GM23248 (cell line): Measurements from ENCODE around the gene POC1A. TPM values are rescaled to one million over a fixed set of nuclear protein-coding genes. Genes with fewer than 3 reads are reported as not detected.

Experiments
- DNase-seq: peaks from one replicate; pipeline ENCODE4 v3.0.0-alpha.2; 2015
- H2AFZ ChIP-seq: fragments of 200-600 bp; sonication (generic); 2 replicates; pipeline ENCODE4 v1.6.1; 2016; ENCODE audit warnings: antibody characterized with exemption
- H3F3A ChIP-seq: fragments of 200-600 bp; sonication (generic); 2 replicates; pipeline ENCODE4 v1.6.1; 2016; ENCODE audit warnings: mild to moderate bottlenecking, antibody characterized with exemption, mixed run types; ENCODE audit not compliant: insufficient read depth
- H3K27ac ChIP-seq: fragments of 200-600 bp; sonication (generic); 2 replicates; pipeline ENCODE4 v1.5.1; 2016; ENCODE audit warnings: mild to moderate bottlenecking
- H3K27me3 ChIP-seq: fragments of 200-600 bp; sonication (generic); replicated peaks from 2 replicates; pipeline ENCODE4 v1.6.1; 2016; ENCODE audit warnings: mild to moderate bottlenecking; ENCODE audit not compliant: insufficient read depth
- H3K36me3 ChIP-seq: fragments of 200-600 bp; sonication (generic); 2 replicates; pipeline ENCODE4 v1.6.1; 2016; ENCODE audit warnings: low read depth, mild to moderate bottlenecking
- H3K4me1 ChIP-seq: fragments of 200-600 bp; sonication (generic); 2 replicates; pipeline ENCODE4 v1.6.1; 2016; ENCODE audit warnings: mild to moderate bottlenecking; ENCODE audit not compliant: insufficient read depth
- H3K4me2 ChIP-seq: fragments of 200-600 bp; sonication (generic); one replicate; pipeline ENCODE4 v1.6.1; 2016; ENCODE audit warnings: mild to moderate bottlenecking; ENCODE audit not compliant: unreplicated experiment
- H3K4me3 ChIP-seq: fragments of 200-600 bp; sonication (generic); 2 replicates; pipeline ENCODE4 v1.5.1; 2016; ENCODE audit warnings: mild to moderate bottlenecking
- H3K79me2 ChIP-seq: fragments of 200-600 bp; sonication (generic); 2 replicates; pipeline ENCODE4 v1.6.1; 2016; ENCODE audit warnings: mild to moderate bottlenecking; ENCODE audit not compliant: insufficient read depth
- H3K9ac ChIP-seq: fragments of 200-600 bp; sonication (generic); 2 replicates; pipeline ENCODE4 v1.6.1; 2016; ENCODE audit warnings: mild to moderate bottlenecking
- H3K9me2 ChIP-seq: fragments of 200-600 bp; sonication (generic); 2 replicates; pipeline ENCODE4 v1.6.1; 2016; ENCODE audit warnings: mixed run types, mild to moderate bottlenecking, moderate library complexity; ENCODE audit not compliant: insufficient read depth
- H3K9me3 ChIP-seq: fragments of 200-600 bp; sonication (generic); one replicate; pipeline ENCODE4 v1.6.1; 2017; ENCODE audit warnings: low read depth
- H4K20me1 ChIP-seq: fragments of 200-600 bp; sonication (generic); 2 replicates; pipeline ENCODE4 v1.6.0; 2016; ENCODE audit not compliant: insufficient read depth
- EZH2 ChIP-seq: fragments of 200-600 bp; sonication (generic); IDR thresholded peaks from 2 replicates; pipeline ENCODE4 v1.6.1; 2018; ENCODE audit warnings: antibody characterized with exemption, mild to moderate bottlenecking; ENCODE audit not compliant: insufficient read depth, poor library complexity, severe bottlenecking
- EZH2phosphoT487 ChIP-seq: fragments of 200-600 bp; sonication (generic); IDR thresholded peaks from 2 replicates; pipeline ENCODE4 v1.6.1; 2018; ENCODE audit warnings: antibody characterized with exemption, moderate library complexity, mild to moderate bottlenecking, low read depth; ENCODE audit not compliant: insufficient read depth
- WGBS, 2 experiments: methylation state at CpG; one replicate each; pipeline ENCODE4 v1.1.6; 2015 to 2017; ENCODE audit warnings: low lambda C conversion rate in 2 of 2, low coverage in 1 of 2; ENCODE audit errors: missing lambda C conversion rate in 2 of 2; 5-methylcytosine and 5-hydroxymethylcytosine counted together
- in situ Hi-C: fragments of 300-500 bp; cut with MboI; formaldehyde crosslinking; loops from 2 replicates; pipeline ENCODE4 v1.15.0; 2020
- polyA plus RNA-seq: library from polyadenylated mRNA; unstranded; fragments of >200 nt; fragmentation: Nextera tagmentation; extraction: Ambion mirVana; gene quantifications from 2 replicates; pipeline ENCODE4 v1.2.1, GENCODE V29; 2016
- total RNA-seq: library from RNA; depleted of rRNA; stranded (reverse); fragments of >200 nt; shearing (Covaris generic); gene quantifications from 2 replicates; pipeline ENCODE4 v1.2.3, GENCODE V29; 2014

POC1A gene
- total and polyA plus RNA-seq, 2 experiments from 2014 or later: 5.2 to 11.0 TPM

- no peaks in the 10 kb centered on the region for H3F3A ChIP-seq
- H3K4me3 ChIP-seq: no peak overlapping the region
- H3K4me2 ChIP-seq: no peak overlapping the region
- DNase-seq: no peak
- H3K4me1 ChIP-seq: no peaks in the 10 kb centered on the region
- H4K20me1 ChIP-seq: no peaks in the 10 kb centered on the region
- no peak overlapping the region for H2AFZ ChIP-seq
- no peak overlapping the region for H3K27ac ChIP-seq
- 80 to 83% methylated on average over 6 of the region's 6 CpGs for WGBS, 2 experiments
- no peak overlapping the region for H3K9ac ChIP-seq
- in situ Hi-C loops: no loop called here
- H3K36me3 ChIP-seq: no peaks in the 10 kb centered on the region
- H3K27me3 ChIP-seq: no peaks in the 10 kb centered on the region
- no peaks in the 10 kb centered on the region for H3K9me3 ChIP-seq
- no peaks in the 10 kb centered on the region for H3K79me2 ChIP-seq
- TF ChIP-seq EZH2 (no peak), EZH2phosphoT487 (no peak)
- H3K9me2 ChIP-seq: no peaks in the 10 kb centered on the region
These were observed 116.0 kb downstream of the POC1A start for GRCh38 chr3:52038227-52038626.

GRCh38 chr3:52037291-52037690 lies 116.9 kb downstream of the POC1A start:
- H3K4me2 ChIP-seq: no peak overlapping the region
- H2AFZ ChIP-seq: no peak overlapping the region
- H3K27me3 ChIP-seq: no peaks in the 10 kb centered on the region
- in situ Hi-C loops: no loop called here
- no peaks in the 10 kb centered on the region for H3K36me3 ChIP-seq
- WGBS, 2 experiments: 93 to 98% methylated on average over 4 of the region's 4 CpGs
- H4K20me1 ChIP-seq: no peaks in the 10 kb centered on the region
- DNase-seq: no peak
- H3F3A ChIP-seq: no peaks in the 10 kb centered on the region
- no peak overlapping the region for H3K9ac ChIP-seq
- no peaks in the 10 kb centered on the region for H3K4me1 ChIP-seq
- H3K27ac ChIP-seq: no peak overlapping the region
- no peaks in the 10 kb centered on the region for H3K79me2 ChIP-seq
- H3K9me3 ChIP-seq: no peaks in the 10 kb centered on the region
- no peaks in the 10 kb centered on the region for H3K9me2 ChIP-seq
- no peak for TF ChIP-seq EZH2
- TF ChIP-seq EZH2phosphoT487: no peak
- H3K4me3 ChIP-seq: no peak overlapping the region

GRCh38 chr3:52036829-52037228 lies 117.4 kb downstream of the POC1A start:
- Histone ChIP-seq H4K20me1 (no peaks in the 10 kb centered on the region), H2AFZ (no peak overlapping the region), H3K9me3 (no peaks in the 10 kb centered on the region), H3K4me3 (no peak overlapping the region), H3K4me2 (no peak overlapping the region), H3K79me2 (no peaks in the 10 kb centered on the region), H3K36me3 (no peaks in the 10 kb centered on the region), H3K9ac (no peak overlapping the region), H3K27me3 (no peaks in the 10 kb centered on the region), H3K27ac (no peak overlapping the region), H3K4me1 (no peaks in the 10 kb centered on the region), H3K9me2 (no peaks in the 10 kb centered on the region), H3F3A (no peaks in the 10 kb centered on the region)
- DNase-seq: no peak
- in situ Hi-C loops: no loop called here
- WGBS, 2 experiments: 28% methylated on average over 5 of the region's 5 CpGs
- TF ChIP-seq EZH2phosphoT487 (no peak), EZH2 (no peak)

- no peaks in the 10 kb centered on the region for H3K9me3 ChIP-seq
- in situ Hi-C loops: no loop called here
- no peak overlapping the region for H3K9ac ChIP-seq
- WGBS, 2 experiments: 80 to 86% methylated on average over 5 of the region's 5 CpGs
- H2AFZ ChIP-seq: no peak overlapping the region
- no peaks in the 10 kb centered on the region for H3F3A ChIP-seq
- no peaks in the 10 kb centered on the region for H3K9me2 ChIP-seq
- no peak overlapping the region for H3K27ac ChIP-seq
- no peak overlapping the region for H3K4me2 ChIP-seq
- no peak overlapping the region for H3K4me3 ChIP-seq
- H3K79me2 ChIP-seq: no peaks in the 10 kb centered on the region
- H3K36me3 ChIP-seq: no peaks in the 10 kb centered on the region
- no peaks in the 10 kb centered on the region for H3K4me1 ChIP-seq
- DNase-seq: no peak
- TF ChIP-seq EZH2phosphoT487: no peak
- TF ChIP-seq EZH2: no peak
- H3K27me3 ChIP-seq: no peaks in the 10 kb centered on the region
- H4K20me1 ChIP-seq: no peaks in the 10 kb centered on the region
These were observed 118.0 kb downstream of the POC1A start for GRCh38 chr3:52036222-52036694.

GRCh38 chr3:52034651-52035050 lies 119.6 kb downstream of the POC1A start:
- Histone ChIP-seq H3K4me3 (no peak overlapping the region), H3K9me3 (no peaks in the 10 kb centered on the region), H3K27ac (no peak overlapping the region), H3K27me3 (no peaks in the 10 kb centered on the region), H2AFZ (no peak overlapping the region), H3K79me2 (no peaks in the 10 kb centered on the region), H3K36me3 (no peaks in the 10 kb centered on the region), H4K20me1 (no peaks in the 10 kb centered on the region), H3K9ac (no peak overlapping the region), H3F3A (no peaks in the 10 kb centered on the region), H3K9me2 (no peaks in the 10 kb centered on the region), H3K4me1 (no peaks in the 10 kb centered on the region), H3K4me2 (no peak overlapping the region)
- in situ Hi-C loops: no loop called here
- TF ChIP-seq EZH2 (no peak), EZH2phosphoT487 (no peak)
- no peak for DNase-seq
- WGBS, 2 experiments: 79 to 83% methylated on average over 3 of the region's 3 CpGs
